NT2/D1 (cell line): ENCODE results near the gene ATP2C1.

Source experiments
- SUZ12 ChIP-seq: IDR thresholded peaks from 2 replicates; pipeline ENCODE4 v1.6.1; 2011; ENCODE audit not compliant: insufficient read length, insufficient read depth; ENCODE audit errors: extremely low read depth
- YY1 ChIP-seq: IDR thresholded peaks from 2 replicates; pipeline ENCODE4 v1.6.1; 2011; ENCODE audit not compliant: insufficient read length, insufficient read depth
- ZNF274 ChIP-seq: IDR thresholded peaks from 2 replicates; pipeline ENCODE4 v1.6.1; 2011; ENCODE audit warnings: mild to moderate bottlenecking, low read depth, low read length

DNA sequence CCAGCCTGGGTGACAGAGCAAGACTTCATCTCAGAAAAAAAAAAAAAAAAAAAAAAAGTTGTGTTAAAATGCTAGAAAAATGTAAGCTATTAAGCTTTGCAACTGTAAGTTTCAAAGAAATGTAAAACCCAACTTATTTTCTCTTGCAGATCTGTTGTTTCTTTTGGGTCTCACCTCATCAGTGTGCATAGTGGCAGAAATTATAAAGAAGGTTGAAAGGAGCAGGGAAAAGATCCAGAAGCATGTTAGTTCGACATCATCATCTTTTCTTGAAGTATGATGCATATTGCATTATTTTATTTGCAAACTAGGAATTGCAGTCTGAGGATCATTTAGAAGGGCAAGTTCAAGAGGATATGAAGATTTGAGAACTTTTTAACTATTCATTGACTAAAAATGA, 107.2 kb downstream of the ATP2C1 start:
- no peak for TF ChIP-seq YY1
- TF ChIP-seq SUZ12: no peak
- TF ChIP-seq ZNF274: no peak
